ENCODE results near the gene MLLT10. TPM values are rescaled to one million over a fixed set of nuclear protein-coding genes. Genes with fewer than 3 reads are reported as not detected.

The MLLT10 gene
- total and polyA plus RNA-seq, 10 of the 15 experiments (the other 5 are each of a cell fraction or from before 2014, with no cell fraction given) = 8.7 to 61.1 (median 28.5) TPM

DNA sequence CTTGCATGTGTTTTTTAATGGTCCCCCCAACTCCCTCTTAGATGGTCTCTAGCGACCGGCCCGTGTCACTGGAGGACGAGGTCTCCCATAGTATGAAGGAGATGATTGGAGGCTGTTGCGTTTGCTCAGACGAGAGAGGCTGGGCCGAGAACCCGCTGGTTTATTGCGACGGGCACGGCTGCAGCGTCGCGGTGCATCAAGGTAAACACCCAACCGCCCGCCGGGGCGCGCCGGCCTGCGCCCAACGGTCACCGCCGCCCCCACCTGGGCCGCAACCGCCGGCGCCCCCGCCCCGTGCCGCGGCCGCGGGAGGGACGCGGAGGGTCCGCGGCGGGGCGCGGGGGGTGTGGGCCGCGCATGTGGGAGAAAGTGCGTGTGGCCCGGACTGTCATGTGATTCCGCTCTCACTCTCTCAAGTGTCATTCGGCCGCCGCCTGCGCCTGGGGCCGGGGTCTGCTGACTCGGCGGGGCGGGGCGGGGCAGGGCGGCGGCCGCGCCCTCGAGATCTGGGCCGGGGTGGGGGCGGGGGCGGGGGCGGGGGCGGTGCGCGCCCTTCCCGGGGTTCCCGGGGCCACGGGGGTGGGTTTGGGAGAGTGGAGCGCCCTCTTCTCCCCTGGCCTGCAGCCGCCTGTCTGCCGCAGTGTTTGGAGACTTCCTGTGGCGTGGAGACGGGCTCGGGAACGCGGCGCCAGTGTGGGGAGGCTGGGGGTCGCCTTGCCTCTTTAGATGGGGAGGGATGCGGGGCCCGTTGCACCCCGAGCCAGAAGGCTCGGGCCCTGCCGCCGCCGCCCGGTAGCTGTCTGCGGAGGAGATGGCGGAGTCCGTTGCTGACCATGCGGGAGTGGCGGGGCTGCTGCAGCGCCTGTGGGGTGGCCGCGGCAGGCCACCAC is 817 bp downstream of the MLLT10 start (continued):
- no peak for TF ChIP-seq MTA3 (IDR thresholded peaks at IDR 0.05; ENCODE audit: borderline replicate concordance, low read length)
- TF ChIP-seq, protein P1, sequence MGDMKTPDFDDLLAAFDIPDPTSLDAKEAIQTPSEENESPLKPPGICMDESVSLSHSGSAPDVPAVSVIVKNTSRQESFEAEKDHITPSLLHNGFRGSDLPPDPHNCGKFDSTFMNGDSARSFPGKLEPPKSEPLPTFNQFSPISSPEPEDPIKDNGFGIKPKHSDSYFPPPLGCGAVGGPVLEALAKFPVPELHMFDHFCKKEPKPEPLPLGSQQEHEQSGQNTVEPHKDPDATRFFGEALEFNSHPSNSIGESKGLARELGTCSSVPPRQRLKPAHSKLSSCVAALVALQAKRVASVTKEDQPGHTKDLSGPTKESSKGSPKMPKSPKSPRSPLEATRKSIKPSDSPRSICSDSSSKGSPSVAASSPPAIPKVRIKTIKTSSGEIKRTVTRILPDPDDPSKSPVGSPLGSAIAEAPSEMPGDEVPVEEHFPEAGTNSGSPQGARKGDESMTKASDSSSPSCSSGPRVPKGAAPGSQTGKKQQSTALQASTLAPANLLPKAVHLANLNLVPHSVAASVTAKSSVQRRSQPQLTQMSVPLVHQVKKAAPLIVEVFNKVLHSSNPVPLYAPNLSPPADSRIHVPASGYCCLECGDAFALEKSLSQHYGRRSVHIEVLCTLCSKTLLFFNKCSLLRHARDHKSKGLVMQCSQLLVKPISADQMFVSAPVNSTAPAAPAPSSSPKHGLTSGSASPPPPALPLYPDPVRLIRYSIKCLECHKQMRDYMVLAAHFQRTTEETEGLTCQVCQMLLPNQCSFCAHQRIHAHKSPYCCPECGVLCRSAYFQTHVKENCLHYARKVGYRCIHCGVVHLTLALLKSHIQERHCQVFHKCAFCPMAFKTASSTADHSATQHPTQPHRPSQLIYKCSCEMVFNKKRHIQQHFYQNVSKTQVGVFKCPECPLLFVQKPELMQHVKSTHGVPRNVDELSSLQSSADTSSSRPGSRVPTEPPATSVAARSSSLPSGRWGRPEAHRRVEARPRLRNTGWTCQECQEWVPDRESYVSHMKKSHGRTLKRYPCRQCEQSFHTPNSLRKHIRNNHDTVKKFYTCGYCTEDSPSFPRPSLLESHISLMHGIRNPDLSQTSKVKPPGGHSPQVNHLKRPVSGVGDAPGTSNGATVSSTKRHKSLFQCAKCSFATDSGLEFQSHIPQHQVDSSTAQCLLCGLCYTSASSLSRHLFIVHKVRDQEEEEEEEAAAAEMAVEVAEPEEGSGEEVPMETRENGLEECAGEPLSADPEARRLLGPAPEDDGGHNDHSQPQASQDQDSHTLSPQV (IDR thresholded peaks at IDR 0.05) = no peak
- TF ChIP-seq, protein P2, sequence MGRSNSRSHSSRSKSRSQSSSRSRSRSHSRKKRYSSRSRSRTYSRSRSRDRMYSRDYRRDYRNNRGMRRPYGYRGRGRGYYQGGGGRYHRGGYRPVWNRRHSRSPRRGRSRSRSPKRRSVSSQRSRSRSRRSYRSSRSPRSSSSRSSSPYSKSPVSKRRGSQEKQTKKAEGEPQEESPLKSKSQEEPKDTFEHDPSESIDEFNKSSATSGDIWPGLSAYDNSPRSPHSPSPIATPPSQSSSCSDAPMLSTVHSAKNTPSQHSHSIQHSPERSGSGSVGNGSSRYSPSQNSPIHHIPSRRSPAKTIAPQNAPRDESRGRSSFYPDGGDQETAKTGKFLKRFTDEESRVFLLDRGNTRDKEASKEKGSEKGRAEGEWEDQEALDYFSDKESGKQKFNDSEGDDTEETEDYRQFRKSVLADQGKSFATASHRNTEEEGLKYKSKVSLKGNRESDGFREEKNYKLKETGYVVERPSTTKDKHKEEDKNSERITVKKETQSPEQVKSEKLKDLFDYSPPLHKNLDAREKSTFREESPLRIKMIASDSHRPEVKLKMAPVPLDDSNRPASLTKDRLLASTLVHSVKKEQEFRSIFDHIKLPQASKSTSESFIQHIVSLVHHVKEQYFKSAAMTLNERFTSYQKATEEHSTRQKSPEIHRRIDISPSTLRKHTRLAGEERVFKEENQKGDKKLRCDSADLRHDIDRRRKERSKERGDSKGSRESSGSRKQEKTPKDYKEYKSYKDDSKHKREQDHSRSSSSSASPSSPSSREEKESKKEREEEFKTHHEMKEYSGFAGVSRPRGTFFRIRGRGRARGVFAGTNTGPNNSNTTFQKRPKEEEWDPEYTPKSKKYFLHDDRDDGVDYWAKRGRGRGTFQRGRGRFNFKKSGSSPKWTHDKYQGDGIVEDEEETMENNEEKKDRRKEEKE (IDR thresholded peaks at IDR 0.05) = 0 out of 2 replicates have a peak, but pooled peaks have one; percentile 17
- no peak for TF ChIP-seq ZNF207 (IDR thresholded peaks at IDR 0.05; ENCODE audit: borderline replicate concordance)
- TF ChIP-seq SREBF1 (IDR thresholded peaks at IDR 0.05; ENCODE audit: low read length) = no peak
- TF ChIP-seq, protein P3, sequence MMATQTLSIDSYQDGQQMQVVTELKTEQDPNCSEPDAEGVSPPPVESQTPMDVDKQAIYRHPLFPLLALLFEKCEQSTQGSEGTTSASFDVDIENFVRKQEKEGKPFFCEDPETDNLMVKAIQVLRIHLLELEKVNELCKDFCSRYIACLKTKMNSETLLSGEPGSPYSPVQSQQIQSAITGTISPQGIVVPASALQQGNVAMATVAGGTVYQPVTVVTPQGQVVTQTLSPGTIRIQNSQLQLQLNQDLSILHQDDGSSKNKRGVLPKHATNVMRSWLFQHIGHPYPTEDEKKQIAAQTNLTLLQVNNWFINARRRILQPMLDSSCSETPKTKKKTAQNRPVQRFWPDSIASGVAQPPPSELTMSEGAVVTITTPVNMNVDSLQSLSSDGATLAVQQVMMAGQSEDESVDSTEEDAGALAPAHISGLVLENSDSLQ (IDR thresholded peaks at IDR 0.05) = no peak
- no peak for TF ChIP-seq SRF (IDR thresholded peaks at IDR 0.05; ENCODE audit: low read depth in 2 of 2, low read length in 2 of 2)
- TF ChIP-seq CHD2 (IDR thresholded peaks at IDR 0.05; ENCODE audit: borderline replicate concordance, low read depth, low read length) = no peak
- 0 out of 2 replicates have a peak, but pooled peaks have one; percentile 8 for TF ChIP-seq DPF2 (IDR thresholded peaks at IDR 0.05)
- TF ChIP-seq CBX3 (IDR thresholded peaks at IDR 0.05; ENCODE audit: borderline replicate concordance, low read depth) = no peak
- TF ChIP-seq IKZF1 (conservative IDR thresholded peaks at IDR 0.05) = peak; percentile 31
- no peak; a peak in 1 of 4 replicates for TF ChIP-seq IKZF2 (IDR thresholded peaks at IDR 0.05)
- no peak for TF ChIP-seq KAT2A (conservative IDR thresholded peaks at IDR 0.05; ENCODE audit: control insufficient read depth, low read depth, low read length)
- no peak for TF ChIP-seq MEF2B (IDR thresholded peaks at IDR 0.05; ENCODE audit: partially characterized antibody, poor library complexity, severe bottlenecking)
- TF ChIP-seq POLR2AphosphoS5 (IDR thresholded peaks at IDR 0.05; ENCODE audit: low read length) = no peak
- peak; percentile 27 to 62; a peak in 3 of 4 replicates for TF ChIP-seq BHLHE40 (IDR thresholded peaks at IDR 0.05; ENCODE audit: borderline replicate concordance in 1 of 2, low read depth in 2 of 2, low read length in 1 of 2)
- TF ChIP-seq NRF1 (conservative IDR thresholded peaks at IDR 0.05; ENCODE audit: low read depth, low read length) = no peak
- TF ChIP-seq, protein P4, sequence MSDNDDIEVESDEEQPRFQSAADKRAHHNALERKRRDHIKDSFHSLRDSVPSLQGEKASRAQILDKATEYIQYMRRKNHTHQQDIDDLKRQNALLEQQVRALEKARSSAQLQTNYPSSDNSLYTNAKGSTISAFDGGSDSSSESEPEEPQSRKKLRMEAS (IDR thresholded peaks at IDR 0.05; ENCODE audit: low read depth, low read length) = no peak
- TF ChIP-seq, protein P5, sequence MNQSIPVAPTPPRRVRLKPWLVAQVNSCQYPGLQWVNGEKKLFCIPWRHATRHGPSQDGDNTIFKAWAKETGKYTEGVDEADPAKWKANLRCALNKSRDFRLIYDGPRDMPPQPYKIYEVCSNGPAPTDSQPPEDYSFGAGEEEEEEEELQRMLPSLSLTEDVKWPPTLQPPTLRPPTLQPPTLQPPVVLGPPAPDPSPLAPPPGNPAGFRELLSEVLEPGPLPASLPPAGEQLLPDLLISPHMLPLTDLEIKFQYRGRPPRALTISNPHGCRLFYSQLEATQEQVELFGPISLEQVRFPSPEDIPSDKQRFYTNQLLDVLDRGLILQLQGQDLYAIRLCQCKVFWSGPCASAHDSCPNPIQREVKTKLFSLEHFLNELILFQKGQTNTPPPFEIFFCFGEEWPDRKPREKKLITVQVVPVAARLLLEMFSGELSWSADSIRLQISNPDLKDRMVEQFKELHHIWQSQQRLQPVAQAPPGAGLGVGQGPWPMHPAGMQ (IDR thresholded peaks at IDR 0.05; ENCODE audit: borderline replicate concordance) = no peak
- no peak for TF ChIP-seq ZNF622 (IDR thresholded peaks at IDR 0.05)

Measured in GM12878 (cell line).